ENCODE data around the gene CORT.
"Not testable (repeated sequence)": the region's sequence is repeated elsewhere in the genome, so short reads cannot be mapped to it uniquely, and the experiment has no call there.

CORT gene

DNA sequence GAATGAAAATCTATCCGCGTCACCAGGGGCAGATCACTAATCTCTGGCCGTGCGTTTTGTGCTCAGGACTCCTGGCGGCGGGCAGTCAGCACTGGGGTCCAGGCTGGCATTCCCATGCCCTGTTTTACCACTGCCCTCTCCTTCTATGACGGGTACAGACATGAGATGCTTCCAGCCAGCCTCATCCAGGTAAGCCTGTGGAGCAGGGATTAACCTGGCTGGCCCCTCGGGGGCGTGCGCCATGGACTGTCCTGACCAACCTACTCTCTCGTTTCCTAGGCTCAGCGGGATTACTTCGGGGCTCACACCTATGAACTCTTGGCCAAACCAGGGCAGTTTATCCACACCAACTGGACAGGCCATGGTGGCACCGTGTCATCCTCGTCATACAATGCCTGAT, 30.5 kb upstream of the CORT start:
- no peak overlapping the region for H3K4me3 ChIP-seq (ENCODE audit: low read depth, low read length)
- TF ChIP-seq, protein P1, sequence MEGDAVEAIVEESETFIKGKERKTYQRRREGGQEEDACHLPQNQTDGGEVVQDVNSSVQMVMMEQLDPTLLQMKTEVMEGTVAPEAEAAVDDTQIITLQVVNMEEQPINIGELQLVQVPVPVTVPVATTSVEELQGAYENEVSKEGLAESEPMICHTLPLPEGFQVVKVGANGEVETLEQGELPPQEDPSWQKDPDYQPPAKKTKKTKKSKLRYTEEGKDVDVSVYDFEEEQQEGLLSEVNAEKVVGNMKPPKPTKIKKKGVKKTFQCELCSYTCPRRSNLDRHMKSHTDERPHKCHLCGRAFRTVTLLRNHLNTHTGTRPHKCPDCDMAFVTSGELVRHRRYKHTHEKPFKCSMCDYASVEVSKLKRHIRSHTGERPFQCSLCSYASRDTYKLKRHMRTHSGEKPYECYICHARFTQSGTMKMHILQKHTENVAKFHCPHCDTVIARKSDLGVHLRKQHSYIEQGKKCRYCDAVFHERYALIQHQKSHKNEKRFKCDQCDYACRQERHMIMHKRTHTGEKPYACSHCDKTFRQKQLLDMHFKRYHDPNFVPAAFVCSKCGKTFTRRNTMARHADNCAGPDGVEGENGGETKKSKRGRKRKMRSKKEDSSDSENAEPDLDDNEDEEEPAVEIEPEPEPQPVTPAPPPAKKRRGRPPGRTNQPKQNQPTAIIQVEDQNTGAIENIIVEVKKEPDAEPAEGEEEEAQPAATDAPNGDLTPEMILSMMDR (IDR thresholded peaks at IDR 0.05; ENCODE audit: low read depth, low read length, missing control alignments): no peak
- no peak for DNase-seq (ENCODE audit: low read depth)
- in situ Hi-C loops (cut with HindIII; ENCODE audit: low sequenced_read_pairs): no loop called here

DNA sequence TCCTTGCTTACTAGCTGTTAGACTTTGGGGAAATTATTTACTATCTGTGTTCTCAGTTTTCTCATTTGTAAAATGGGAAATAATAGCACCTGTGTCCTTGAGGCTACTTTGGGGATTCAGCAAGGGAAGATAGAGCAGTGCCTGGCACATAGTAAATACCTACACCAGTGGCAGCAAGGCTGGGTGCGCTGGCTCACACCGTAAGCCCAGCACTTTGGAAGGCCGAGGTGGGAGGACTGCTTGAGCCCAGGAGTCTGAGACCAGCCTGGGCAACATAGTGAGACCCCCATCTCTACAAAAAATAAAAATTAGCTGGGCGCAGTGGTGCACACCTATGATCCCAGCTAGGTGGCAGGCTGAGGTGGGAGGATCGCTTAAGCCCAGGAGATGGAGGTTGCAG, 28.2 kb upstream of the CORT start:
- in situ Hi-C loops (cut with HindIII; ENCODE audit: low sequenced_read_pairs): loop anchor here (10.0 kb wide), 1 partner anchor 73 kb away; no protein-coding TSS in a partner anchor
- DNase-seq (ENCODE audit: low read depth): no peak
- no peak overlapping the region for H3K4me3 ChIP-seq (ENCODE audit: low read depth, low read length)
- TF ChIP-seq, protein P1 (IDR thresholded peaks at IDR 0.05; ENCODE audit: low read depth, low read length, missing control alignments): no peak

DNA sequence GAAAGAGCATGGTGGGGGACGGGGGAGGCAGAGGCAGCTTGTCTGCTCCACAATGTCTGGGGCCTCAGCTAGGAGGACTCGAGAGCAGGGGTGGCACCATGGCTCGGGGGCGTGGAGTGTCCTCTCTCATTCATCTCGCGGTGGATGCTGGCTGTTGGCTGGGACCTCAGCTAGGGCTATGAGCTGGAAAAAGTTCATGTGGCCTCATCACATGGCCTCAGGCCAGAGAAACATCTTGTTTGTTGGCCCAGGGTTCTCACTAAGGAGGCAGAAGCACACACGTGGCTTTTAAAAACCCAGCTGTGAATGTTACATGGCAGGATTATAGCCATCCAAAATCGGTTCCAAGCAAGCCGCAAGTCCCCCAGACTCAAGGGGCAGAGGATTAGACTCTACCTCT, 25.8 kb upstream of the CORT start:
- no peak overlapping the region for H3K4me3 ChIP-seq (ENCODE audit: low read depth, low read length)

DNA sequence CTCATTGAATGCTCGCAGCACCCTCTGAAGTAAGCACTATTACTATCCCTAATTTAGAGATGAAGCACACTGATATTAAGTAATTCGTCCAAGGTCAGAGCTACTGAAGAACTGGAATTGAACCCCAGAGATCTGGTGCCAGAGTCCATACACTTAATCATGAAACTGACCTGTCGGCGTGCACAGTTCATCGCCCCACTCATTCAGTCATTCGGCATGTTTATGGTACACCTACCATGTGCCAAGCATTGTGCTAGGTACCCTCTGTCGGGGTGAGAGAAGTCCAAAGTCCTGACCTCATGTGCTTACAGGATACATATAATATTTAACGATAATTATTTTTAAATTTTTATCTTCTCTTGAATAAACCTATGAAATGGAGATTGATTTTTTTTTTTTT, 25.2 kb upstream of the CORT start:
- no peak overlapping the region for H3K4me3 ChIP-seq (ENCODE audit: low read depth, low read length)
- in situ Hi-C loops (cut with HindIII; ENCODE audit: low sequenced_read_pairs): loop anchor here (10.0 kb wide), 1 partner anchor 70 kb away; no protein-coding TSS in a partner anchor
- TF ChIP-seq, protein P1 (IDR thresholded peaks at IDR 0.05; ENCODE audit: low read depth, low read length, missing control alignments): no peak
- DNase-seq (ENCODE audit: low read depth): no peak

More for the DNA sequence above, 25.8 kb upstream of the CORT start:
- TF ChIP-seq, protein P1 (IDR thresholded peaks at IDR 0.05; ENCODE audit: low read depth, low read length, missing control alignments): no peak
- in situ Hi-C loops (cut with HindIII; ENCODE audit: low sequenced_read_pairs): loop anchor here (10.0 kb wide), 1 partner anchor 71 kb away; no protein-coding TSS in a partner anchor
- DNase-seq (ENCODE audit: low read depth): no peak

DNA sequence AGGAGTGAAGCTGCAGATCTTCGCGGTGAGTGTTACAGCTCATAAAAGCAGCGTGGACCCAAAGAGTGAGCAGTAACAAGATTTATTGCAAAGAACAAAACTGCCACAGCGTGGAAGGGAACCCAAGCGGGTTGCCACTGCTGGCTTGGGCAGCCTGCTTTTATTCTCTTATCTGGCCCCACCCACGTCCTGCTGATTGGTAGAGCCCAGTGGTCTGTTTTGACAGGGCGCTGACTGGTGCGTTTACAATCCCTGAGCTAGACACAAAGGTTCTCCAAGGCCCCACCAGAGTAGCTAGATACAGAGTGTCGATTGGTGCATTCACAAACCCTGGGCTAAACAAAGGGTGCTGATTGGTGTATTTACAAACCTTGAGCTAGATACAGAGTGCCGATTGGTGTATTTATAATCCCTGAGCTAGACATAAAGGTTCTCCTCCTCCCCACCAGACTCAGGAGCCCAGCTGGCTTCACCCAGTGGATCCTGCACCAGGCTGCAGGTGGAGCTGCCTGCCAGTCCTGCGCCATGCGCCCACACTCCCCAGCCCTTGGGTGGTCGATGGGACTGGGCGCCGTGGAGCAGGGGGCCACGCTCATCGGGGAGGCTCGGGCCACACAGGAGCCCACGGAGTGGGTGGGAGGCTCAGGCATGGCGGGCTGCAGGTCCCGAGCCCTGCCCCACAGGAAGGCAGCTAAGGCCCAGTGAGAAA, 23.9 kb upstream of the CORT start:
- DNase-seq (ENCODE audit: low read depth); H3K4me3 ChIP-seq (ENCODE audit: low read depth, low read length): not testable (repeated sequence)
- in situ Hi-C loops (cut with HindIII; ENCODE audit: low sequenced_read_pairs): loop anchor here (10.0 kb wide), 1 partner anchor 69 kb away; no protein-coding TSS in a partner anchor

DNA sequence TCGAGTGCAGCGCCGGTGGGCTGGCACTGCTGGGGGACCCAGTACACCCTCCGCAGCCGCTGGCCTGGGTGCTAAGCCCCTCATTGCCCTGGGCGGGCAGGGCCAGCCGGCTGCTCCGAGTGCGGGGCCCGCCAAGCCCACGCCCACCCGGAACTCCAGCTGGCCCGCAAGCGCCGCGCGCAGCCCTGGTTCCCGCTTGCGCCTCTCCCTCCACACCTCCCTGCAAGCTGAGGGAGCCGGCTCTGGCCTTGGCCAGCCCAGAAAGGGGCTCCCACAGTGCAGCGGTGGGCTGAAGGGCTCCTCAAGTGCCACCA, 23.3 kb upstream of the CORT start:
- in situ Hi-C loops (cut with HindIII; ENCODE audit: low sequenced_read_pairs): loop anchor here (10.0 kb wide), 1 partner anchor 68 kb away; no protein-coding TSS in a partner anchor
- H3K4me3 ChIP-seq (ENCODE audit: low read depth, low read length); DNase-seq (ENCODE audit: low read depth): not testable (repeated sequence)

DNA sequence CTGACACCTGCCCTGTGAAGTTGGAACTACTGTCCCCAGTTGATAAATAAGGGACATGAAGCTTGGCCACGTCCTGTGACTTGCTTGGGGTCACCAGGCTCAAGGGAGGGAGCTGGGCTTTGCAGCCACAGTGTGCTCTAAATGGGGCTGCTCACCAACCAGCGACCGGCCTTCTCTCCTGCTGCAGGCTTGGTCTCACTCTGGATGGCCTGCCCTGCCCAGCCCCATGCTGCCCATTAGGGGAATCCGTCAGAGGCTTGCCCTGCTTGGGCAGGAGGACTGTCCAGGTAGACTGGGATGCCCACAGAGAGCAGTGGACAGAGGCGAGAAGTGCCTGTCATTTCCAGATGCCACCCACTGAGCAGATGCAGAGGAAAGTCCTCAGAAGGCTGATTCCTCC, 20.8 kb upstream of the CORT start:
- no peak for DNase-seq (ENCODE audit: low read depth)
- no peak overlapping the region for H3K4me3 ChIP-seq (ENCODE audit: low read depth, low read length)
- in situ Hi-C loops (cut with HindIII; ENCODE audit: low sequenced_read_pairs): loop anchor here (10.0 kb wide), 1 partner anchor 66 kb away; no protein-coding TSS in a partner anchor
- TF ChIP-seq, protein P1 (IDR thresholded peaks at IDR 0.05; ENCODE audit: low read depth, low read length, missing control alignments): no peak
